GM12892 (cell line): Measurements from ENCODE around the gene TM9SF2.

Experiments used
- POLR2A ChIP-seq: IDR thresholded peaks from 2 replicates; pipeline ENCODE4 v1.6.1; 2011; ENCODE audit warnings: low read depth, low read length, control low read depth
- POLR2AphosphoS5 ChIP-seq: IDR thresholded peaks from 2 replicates; pipeline ENCODE4 v1.6.1; 2011; ENCODE audit warnings: low read depth, low read length, control low read depth

GRCh38 chr13:99505814-99506269 lies 4.6 kb downstream of the TM9SF2 start:
- TF ChIP-seq POLR2A (no peak), POLR2AphosphoS5 (no peak)
